Body of pancreas (tissue), 4 donors: ENCODE results near the gene MALAT1.

ENCODE experiments used
- CTCF ChIP-seq, 7 experiments: fragments of 450-650 bp in 4 of 7; fragments of 200-600 bp in 3 of 7; sonication (generic) in 3 of 7; IDR thresholded peaks; one replicate each; pipeline ENCODE4 v1.5.1; 2016 to 2019; ENCODE audit warnings: antibody characterized with exemption in 7 of 7
- POLR2A ChIP-seq, 3 donors: fragments of 450-650 bp; IDR thresholded peaks; one replicate each; pipeline ENCODE4 v1.6.1; 2016; ENCODE audit warnings: antibody characterized with exemption in 3 of 3, mild to moderate bottlenecking in 2 of 3

- no peak for TF ChIP-seq CTCF (IDR thresholded peaks at IDR 0.05)
- TF ChIP-seq POLR2A (IDR thresholded peaks at IDR 0.05) = no peak
Measured at GRCh38 chr11:65524014-65524740, 25.3 kb downstream of the MALAT1 start.
